GM10266 (cell line): Measurements from ENCODE around the gene ZDHHC23.
A peak's percentile ranks its signal among the peaks of the same experiment; 100 is the strongest.

ENCODE experiments used
- DNase-seq: peaks from one replicate; pipeline ENCODE4 v3.0.0; 2012; ENCODE audit errors: extremely low spot score
- CTCF ChIP-seq: IDR thresholded peaks from 2 replicates; pipeline ENCODE4 v1.5.1; 2012; ENCODE audit warnings: mild to moderate bottlenecking, low read depth; ENCODE audit not compliant: control insufficient read depth, insufficient read depth; ENCODE audit errors: missing control alignments

ZDHHC23 gene

GRCh38 chr3:113947372-113948014 lies at the start of gene ZDHHC23:
Gene ZDHHC23 (plus strand): TSS chr3:113948013. CDS start chr3:113948803, 790 bp downstream.
- no peak for TF ChIP-seq CTCF
- DNase-seq = peak; percentile 85

- TF ChIP-seq CTCF = no peak
- no peak for DNase-seq
Measured at GRCh38 chr3:113898892-113899291, 48.9 kb upstream of the ZDHHC23 start.

GRCh38 chr3:113906568-113907140 lies 41.2 kb upstream of the ZDHHC23 start:
- no peak for TF ChIP-seq CTCF
- no peak for DNase-seq

GRCh38 chr3:113908133-113908532 lies 39.7 kb upstream of the ZDHHC23 start:
- DNase-seq = no peak
- TF ChIP-seq CTCF = no peak

- no peak for DNase-seq
- no peak for TF ChIP-seq CTCF
Measured at GRCh38 chr3:113910966-113911365, 36.8 kb upstream of the ZDHHC23 start.

GRCh38 chr3:113912552-113913236 lies 35.1 kb upstream of the ZDHHC23 start:
- TF ChIP-seq CTCF = peak; percentile 76
- DNase-seq = peak; percentile 61

- no peak for TF ChIP-seq CTCF
- DNase-seq = no peak
Measured at GRCh38 chr3:113914646-113915045, 33.2 kb upstream of the ZDHHC23 start.
